HEK293 (cell line): Measurements from ENCODE around the gene PRPF18.

Experiments used
- CTCF ChIA-PET: fragments of 350-600 bp; formaldehyde crosslinking; extraction: SDS; loops from one replicate; lab custom pipeline; 2021; ENCODE audit warnings: antibody characterized with exemption; lab: Yijun Ruan, JAX
- POLR2A ChIA-PET: fragments of 300-600 bp; formaldehyde crosslinking; extraction: SDS; loops from one replicate; lab custom pipeline; 2020; ENCODE audit warnings: antibody characterized with exemption, inconsistent platforms; lab: Yijun Ruan, JAX
- H3K27ac ChIP-seq: fragments of 200-500 bp; sonication (Bioruptor generic); 2 replicates; pipeline ENCODE4 v1.5.1; 2014; ENCODE audit warnings: low read depth, low read length, control low read depth, inconsistent platforms; ENCODE audit errors: extremely low read depth
- H3K36me3 ChIP-seq, 2 experiments: fragments of 200-500 bp in 1 of 2; sonication (Bioruptor generic) in 1 of 2; 1 replicate in 1 of 2; 2 replicates in 1 of 2; pipeline ENCODE4 v1.5.1; 2014 to 2017; ENCODE audit warnings: inconsistent platforms in 2 of 2, low read length in 2 of 2; ENCODE audit not compliant: control insufficient read depth in 2 of 2, insufficient read depth in 1 of 2
- H3K4me1 ChIP-seq: fragments of 200-500 bp; sonication (Bioruptor generic); 2 replicates; pipeline ENCODE4 v1.5.1; 2014; ENCODE audit warnings: mild to moderate bottlenecking, low read length, inconsistent platforms; ENCODE audit not compliant: control insufficient read depth, insufficient read depth
- H3K4me3 ChIP-seq: 2 replicates; pipeline ENCODE4 v1.5.1; 2011; ENCODE audit warnings: low read depth, mild to moderate bottlenecking, control low read depth, low read length, moderate library complexity
- H3K9me3 ChIP-seq: fragments of 200-500 bp; sonication (Bioruptor generic); 2 replicates; pipeline ENCODE4 v1.5.1; 2014; ENCODE audit warnings: low read depth, low read length, inconsistent platforms; ENCODE audit not compliant: control insufficient read depth, insufficient read depth
- EGR2 ChIP-seq: fragments of 450-650 bp; formaldehyde crosslinking; IDR thresholded peaks from 2 replicates; pipeline ENCODE4 v1.5.1; 2016; ENCODE audit warnings: low read depth, missing biosample characterization, missing genetic modification characterization
- KLF1 ChIP-seq: fragments of 450-650 bp; formaldehyde crosslinking; IDR thresholded peaks from 2 replicates; pipeline ENCODE4 v1.5.1; 2016; ENCODE audit warnings: missing biosample characterization, missing genetic modification characterization
- KLF8 ChIP-seq: fragments of 450-650 bp; formaldehyde crosslinking; IDR thresholded peaks from 2 replicates; pipeline ENCODE4 v1.5.1; 2016; ENCODE audit warnings: missing biosample characterization, missing genetic modification characterization
- OVOL3 ChIP-seq: fragments of 450-650 bp; formaldehyde crosslinking; IDR thresholded peaks from 2 replicates; pipeline ENCODE4 v1.5.1; 2016; ENCODE audit warnings: missing biosample characterization, missing genetic modification characterization
- SALL2 ChIP-seq: fragments of 450-650 bp; formaldehyde crosslinking; IDR thresholded peaks from 2 replicates; pipeline ENCODE4 v1.5.0; 2017; ENCODE audit warnings: missing biosample characterization, mild to moderate bottlenecking, missing genetic modification characterization, borderline replicate concordance
- ZBTB7A ChIP-seq: fragments of 450-650 bp; formaldehyde crosslinking; IDR thresholded peaks from 2 replicates; pipeline ENCODE4 v1.5.1; 2016; ENCODE audit warnings: low read depth, missing biosample characterization, missing genetic modification characterization
- ZNF133 ChIP-seq: fragments of 450-650 bp; formaldehyde crosslinking; IDR thresholded peaks from 2 replicates; pipeline ENCODE4 v1.5.1; 2016; ENCODE audit warnings: missing biosample characterization, missing genetic modification characterization
- ZNF2 ChIP-seq: fragments of 450-650 bp; formaldehyde crosslinking; IDR thresholded peaks from 2 replicates; pipeline ENCODE4 v1.5.1; 2016; ENCODE audit warnings: missing biosample characterization, missing genetic modification characterization
- ZNF274 ChIP-seq, 2 experiments: fragments of 200-500 bp in 1 of 2; fragments of 450-650 bp in 1 of 2; sonication (Bioruptor generic) in 1 of 2; formaldehyde crosslinking in 1 of 2; IDR thresholded peaks; 2 replicates each; pipeline versions ENCODE4 v1.5.1 to v1.6.1; 2014 to 2016; ENCODE audit warnings: borderline replicate concordance in 1 of 2, inconsistent platforms in 1 of 2, low read length in 1 of 2, missing biosample characterization in 1 of 2, missing genetic modification characterization in 1 of 2
- ZNF394 ChIP-seq: fragments of 450-650 bp; formaldehyde crosslinking; IDR thresholded peaks from 2 replicates; pipeline ENCODE4 v1.5.1; 2016; ENCODE audit warnings: missing biosample characterization, missing genetic modification characterization, mild to moderate bottlenecking, moderate library complexity, borderline replicate concordance
- ZNF521 ChIP-seq: fragments of 450-650 bp; formaldehyde crosslinking; IDR thresholded peaks from 2 replicates; pipeline ENCODE4 v1.5.1; 2017; ENCODE audit warnings: missing biosample characterization, mild to moderate bottlenecking, missing genetic modification characterization
- ZNF555 ChIP-seq: fragments of 450-650 bp; formaldehyde crosslinking; conservative IDR thresholded peaks from 2 replicates; pipeline ENCODE4 v1.5.1; 2017; ENCODE audit warnings: missing biosample characterization, mild to moderate bottlenecking, missing genetic modification characterization, inconsistent platforms
- ZNF560 ChIP-seq: fragments of 450-650 bp; formaldehyde crosslinking; IDR thresholded peaks from 2 replicates; pipeline ENCODE4 v1.5.1; 2017; ENCODE audit warnings: missing biosample characterization, missing genetic modification characterization, borderline replicate concordance
- ZNF610 ChIP-seq: fragments of 450-650 bp; formaldehyde crosslinking; IDR thresholded peaks from 2 replicates; pipeline ENCODE4 v1.5.1; 2016; ENCODE audit warnings: missing biosample characterization, missing genetic modification characterization, borderline replicate concordance
- ZNF621 ChIP-seq: fragments of 450-650 bp; formaldehyde crosslinking; IDR thresholded peaks from 2 replicates; pipeline ENCODE4 v1.5.1; 2017; ENCODE audit warnings: missing biosample characterization, missing genetic modification characterization
- ZNF692 ChIP-seq: fragments of 450-650 bp; formaldehyde crosslinking; IDR thresholded peaks from 2 replicates; pipeline ENCODE4 v1.5.1; 2016; ENCODE audit warnings: missing biosample characterization, missing genetic modification characterization
- ZNF704 ChIP-seq: fragments of 450-650 bp; formaldehyde crosslinking; IDR thresholded peaks from 2 replicates; pipeline ENCODE4 v1.5.1; 2016; ENCODE audit warnings: missing biosample characterization, missing genetic modification characterization
- TF ChIP-seq, protein P1 (sequence below): fragments of 450-650 bp; formaldehyde crosslinking; IDR thresholded peaks from 2 replicates; pipeline ENCODE4 v1.5.1; 2016; ENCODE audit warnings: missing biosample characterization, missing genetic modification characterization, low read depth
- TF ChIP-seq, protein P2 (sequence below): fragments of 450-650 bp; formaldehyde crosslinking; IDR thresholded peaks from 2 replicates; pipeline ENCODE4 v1.5.1; 2016; ENCODE audit warnings: missing biosample characterization, missing genetic modification characterization, borderline replicate concordance
- TF ChIP-seq, protein P3 (sequence below): fragments of 450-650 bp; formaldehyde crosslinking; IDR thresholded peaks from 2 replicates; pipeline ENCODE4 v1.5.1; 2016; ENCODE audit warnings: missing biosample characterization, missing genetic modification characterization
- TF ChIP-seq, protein P4 (sequence below): fragments of 450-650 bp; formaldehyde crosslinking; IDR thresholded peaks from 2 replicates; pipeline ENCODE4 v1.5.1; 2016; ENCODE audit warnings: missing biosample characterization, missing genetic modification characterization, low read depth

PRPF18 gene

DNA sequence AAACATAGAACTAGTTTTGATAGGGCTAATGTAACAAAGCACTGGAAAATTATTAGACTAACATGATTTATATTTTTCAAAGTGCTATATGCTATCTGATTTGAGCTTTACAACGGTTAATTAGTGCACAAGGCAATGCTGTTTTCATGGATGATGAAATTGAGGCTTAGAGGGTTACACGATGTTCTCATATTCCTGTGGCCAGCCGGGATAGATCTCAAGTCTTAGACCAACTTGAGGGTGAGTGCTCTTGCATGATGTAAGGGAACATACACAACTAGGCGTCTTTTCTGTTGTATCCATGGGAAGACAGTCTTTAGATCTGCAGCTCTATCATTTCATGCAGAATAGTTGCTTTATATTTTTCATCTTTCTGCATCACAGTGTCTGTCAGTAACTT lies 4.1 kb downstream of the PRPF18 start (continued):
- TF ChIP-seq, protein P1, sequence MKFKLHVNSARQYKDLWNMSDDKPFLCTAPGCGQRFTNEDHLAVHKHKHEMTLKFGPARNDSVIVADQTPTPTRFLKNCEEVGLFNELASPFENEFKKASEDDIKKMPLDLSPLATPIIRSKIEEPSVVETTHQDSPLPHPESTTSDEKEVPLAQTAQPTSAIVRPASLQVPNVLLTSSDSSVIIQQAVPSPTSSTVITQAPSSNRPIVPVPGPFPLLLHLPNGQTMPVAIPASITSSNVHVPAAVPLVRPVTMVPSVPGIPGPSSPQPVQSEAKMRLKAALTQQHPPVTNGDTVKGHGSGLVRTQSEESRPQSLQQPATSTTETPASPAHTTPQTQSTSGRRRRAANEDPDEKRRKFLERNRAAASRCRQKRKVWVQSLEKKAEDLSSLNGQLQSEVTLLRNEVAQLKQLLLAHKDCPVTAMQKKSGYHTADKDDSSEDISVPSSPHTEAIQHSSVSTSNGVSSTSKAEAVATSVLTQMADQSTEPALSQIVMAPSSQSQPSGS (tag by site-specific recombination): no peak
- TF ChIP-seq ZNF692 (tag by site-specific recombination) (no peak), ZBTB7A (tag by site-specific recombination) (no peak), ZNF274 (IDR thresholded peaks at IDR 0.05; ENCODE audit: low read length) (no peak), ZNF274 (tag by site-specific recombination; IDR thresholded peaks at IDR 0.05; ENCODE audit: borderline replicate concordance) (no peak), ZNF704 (tag by site-specific recombination) (no peak), OVOL3 (tag by site-specific recombination) (no peak), ZNF560 (tag by site-specific recombination) (no peak), KLF8 (tag by site-specific recombination) (no peak)
- TF ChIP-seq, protein P2, sequence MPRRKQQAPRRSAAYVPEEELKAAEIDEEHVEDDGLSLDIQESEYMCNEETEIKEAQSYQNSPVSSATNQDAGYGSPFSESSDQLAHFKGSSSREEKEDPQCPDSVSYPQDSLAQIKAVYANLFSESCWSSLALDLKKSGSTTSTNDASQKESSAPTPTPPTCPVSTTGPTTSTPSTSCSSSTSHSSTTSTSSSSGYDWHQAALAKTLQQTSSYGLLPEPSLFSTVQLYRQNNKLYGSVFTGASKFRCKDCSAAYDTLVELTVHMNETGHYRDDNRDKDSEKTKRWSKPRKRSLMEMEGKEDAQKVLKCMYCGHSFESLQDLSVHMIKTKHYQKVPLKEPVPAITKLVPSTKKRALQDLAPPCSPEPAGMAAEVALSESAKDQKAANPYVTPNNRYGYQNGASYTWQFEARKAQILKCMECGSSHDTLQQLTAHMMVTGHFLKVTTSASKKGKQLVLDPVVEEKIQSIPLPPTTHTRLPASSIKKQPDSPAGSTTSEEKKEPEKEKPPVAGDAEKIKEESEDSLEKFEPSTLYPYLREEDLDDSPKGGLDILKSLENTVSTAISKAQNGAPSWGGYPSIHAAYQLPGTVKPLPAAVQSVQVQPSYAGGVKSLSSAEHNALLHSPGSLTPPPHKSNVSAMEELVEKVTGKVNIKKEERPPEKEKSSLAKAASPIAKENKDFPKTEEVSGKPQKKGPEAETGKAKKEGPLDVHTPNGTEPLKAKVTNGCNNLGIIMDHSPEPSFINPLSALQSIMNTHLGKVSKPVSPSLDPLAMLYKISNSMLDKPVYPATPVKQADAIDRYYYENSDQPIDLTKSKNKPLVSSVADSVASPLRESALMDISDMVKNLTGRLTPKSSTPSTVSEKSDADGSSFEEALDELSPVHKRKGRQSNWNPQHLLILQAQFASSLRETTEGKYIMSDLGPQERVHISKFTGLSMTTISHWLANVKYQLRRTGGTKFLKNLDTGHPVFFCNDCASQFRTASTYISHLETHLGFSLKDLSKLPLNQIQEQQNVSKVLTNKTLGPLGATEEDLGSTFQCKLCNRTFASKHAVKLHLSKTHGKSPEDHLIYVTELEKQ (tag by site-specific recombination): no peak

DNA sequence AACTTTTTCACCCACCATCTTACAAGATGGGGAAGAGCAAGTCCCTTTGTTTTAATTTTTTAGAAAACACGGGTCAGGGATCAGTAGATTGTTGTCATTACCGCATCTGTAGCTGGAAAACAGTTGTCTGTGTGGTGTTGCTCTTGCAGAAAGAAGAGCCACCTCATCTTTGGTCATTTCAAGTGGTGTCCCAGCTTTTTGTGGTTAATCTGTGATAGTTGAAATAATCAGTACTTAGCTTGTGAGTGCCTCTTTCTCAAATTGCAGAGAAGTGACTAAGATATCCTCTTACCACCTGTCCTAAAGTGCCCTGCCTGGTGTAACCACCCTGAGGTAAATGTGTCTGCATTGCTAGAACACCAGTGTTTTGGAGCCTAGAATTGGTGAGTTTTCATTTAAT lies 5.5 kb downstream of the PRPF18 start:
- Histone ChIP-seq H3K4me3 (no peak overlapping the region), H3K4me1 (peaks cover 3% of the 10 kb centered on the region), H3K9me3 (no peaks in the 10 kb centered on the region), H3K27ac (no peak overlapping the region), H3K36me3 (peaks cover 4 to 21% of the 10 kb centered on the region in 2 experiments; a peak in 2 of 3 replicates)
- ChIA-PET POLR2A (no interaction called here), CTCF (interaction anchor here (0.7 kb wide), 1 partner anchor 128 kb away, joined by 3 read pairs; no protein-coding TSS in a partner anchor)
- TF ChIP-seq ZBTB7A (tag by site-specific recombination) (no peak), ZNF133 (tag by site-specific recombination) (no peak), ZNF521 (tag by site-specific recombination) (no peak), ZNF394 (tag by site-specific recombination) (no peak), ZNF621 (tag by site-specific recombination) (no peak)

GRCh38 chr10:13593535-13593934 lies 6.8 kb downstream of the PRPF18 start:
- POLR2A ChIA-PET: no interaction called here
- Histone ChIP-seq H3K9me3 (no peaks in the 10 kb centered on the region), H3K4me1 (peaks cover 13% of the 10 kb centered on the region; the same call in 1 of the 2 replicates), H3K4me3 (no peak overlapping the region), H3K36me3 (peaks cover 4 to 21% of the 10 kb centered on the region in 2 experiments; a peak in 2 of 3 replicates), H3K27ac (no peak overlapping the region)
- CTCF ChIA-PET: no interaction called here
- TF ChIP-seq ZNF610 (no peak), KLF1 (no peak), SALL2 (no peak), ZNF521 (tag by site-specific recombination) (no peak), ZNF2 (tag by site-specific recombination) (no peak), EGR2 (tag by site-specific recombination) (no peak), ZNF555 (tag by site-specific recombination) (no peak)
- TF ChIP-seq, protein P3, sequence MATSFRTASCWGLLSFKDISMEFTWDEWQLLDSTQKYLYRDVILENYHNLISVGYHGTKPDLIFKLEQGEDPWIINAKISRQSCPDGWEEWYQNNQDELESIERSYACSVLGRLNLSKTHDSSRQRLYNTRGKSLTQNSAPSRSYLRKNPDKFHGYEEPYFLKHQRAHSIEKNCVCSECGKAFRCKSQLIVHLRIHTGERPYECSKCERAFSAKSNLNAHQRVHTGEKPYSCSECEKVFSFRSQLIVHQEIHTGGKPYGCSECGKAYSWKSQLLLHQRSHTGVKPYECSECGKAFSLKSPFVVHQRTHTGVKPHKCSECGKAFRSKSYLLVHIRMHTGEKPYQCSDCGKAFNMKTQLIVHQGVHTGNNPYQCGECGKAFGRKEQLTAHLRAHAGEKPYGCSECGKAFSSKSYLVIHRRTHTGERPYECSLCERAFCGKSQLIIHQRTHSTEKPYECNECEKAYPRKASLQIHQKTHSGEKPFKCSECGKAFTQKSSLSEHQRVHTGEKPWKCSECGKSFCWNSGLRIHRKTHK (tag by site-specific recombination): no peak
- TF ChIP-seq, protein P4, sequence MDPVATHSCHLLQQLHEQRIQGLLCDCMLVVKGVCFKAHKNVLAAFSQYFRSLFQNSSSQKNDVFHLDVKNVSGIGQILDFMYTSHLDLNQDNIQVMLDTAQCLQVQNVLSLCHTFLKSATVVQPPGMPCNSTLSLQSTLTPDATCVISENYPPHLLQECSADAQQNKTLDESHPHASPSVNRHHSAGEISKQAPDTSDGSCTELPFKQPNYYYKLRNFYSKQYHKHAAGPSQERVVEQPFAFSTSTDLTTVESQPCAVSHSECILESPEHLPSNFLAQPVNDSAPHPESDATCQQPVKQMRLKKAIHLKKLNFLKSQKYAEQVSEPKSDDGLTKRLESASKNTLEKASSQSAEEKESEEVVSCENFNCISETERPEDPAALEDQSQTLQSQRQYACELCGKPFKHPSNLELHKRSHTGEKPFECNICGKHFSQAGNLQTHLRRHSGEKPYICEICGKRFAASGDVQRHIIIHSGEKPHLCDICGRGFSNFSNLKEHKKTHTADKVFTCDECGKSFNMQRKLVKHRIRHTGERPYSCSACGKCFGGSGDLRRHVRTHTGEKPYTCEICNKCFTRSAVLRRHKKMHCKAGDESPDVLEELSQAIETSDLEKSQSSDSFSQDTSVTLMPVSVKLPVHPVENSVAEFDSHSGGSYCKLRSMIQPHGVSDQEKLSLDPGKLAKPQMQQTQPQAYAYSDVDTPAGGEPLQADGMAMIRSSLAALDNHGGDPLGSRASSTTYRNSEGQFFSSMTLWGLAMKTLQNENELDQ (tag by site-specific recombination): no peak
